ENCODE results near the gene SMC4. TPM values are rescaled to one million over a fixed set of nuclear protein-coding genes. Genes with fewer than 3 reads are reported as not detected.

Gene SMC4
- total RNA-seq, 1 donor from 2014 or later, result 179 TPM

- H3K9me3 Mint-ChIP-seq, result no peaks in the 10 kb centered on the region
- H3K4me1 Mint-ChIP-seq, result peaks cover 10% of the 10 kb centered on the region
- no peak overlapping the region for H3K27ac Mint-ChIP-seq
- no peaks in the 10 kb centered on the region for H3K36me3 Mint-ChIP-seq (ENCODE audit: low read depth)
- no peak overlapping the region for H3K4me3 Mint-ChIP-seq
- no peak for DNase-seq
- peaks cover 8% of the 10 kb centered on the region for H3K27me3 Mint-ChIP-seq
- intact Hi-C loops (cut with micrococcal nuclease), result no loop called here
These were observed 82.4 kb downstream of the SMC4 start for GRCh38 chr3:160481856-160482255.

DNA sequence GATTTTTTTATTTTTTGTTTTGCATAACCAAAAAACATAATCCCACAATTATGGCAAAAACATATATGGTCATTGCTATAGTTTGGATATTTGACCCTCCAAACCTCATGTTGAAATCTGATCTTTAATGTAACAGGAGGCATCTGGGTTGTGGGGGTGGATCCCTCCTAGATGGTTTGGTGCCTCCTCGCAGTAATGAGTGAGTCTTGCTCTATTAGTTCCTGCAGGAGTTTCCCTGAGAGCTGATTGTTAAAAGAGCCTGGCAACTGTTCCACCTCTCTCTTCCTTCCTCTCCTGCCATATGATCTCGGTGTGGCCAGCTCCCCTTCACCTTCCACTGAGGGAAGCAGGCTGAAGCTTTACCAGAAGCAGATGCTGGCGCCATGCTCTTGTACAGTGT, 83.3 kb downstream of the SMC4 start:
- Mint-ChIP-seq H3K4me3 (no peak overlapping the region), H3K4me1 (peaks cover 8% of the 10 kb centered on the region), H3K36me3 (ENCODE audit: low read depth) (no peaks in the 10 kb centered on the region), H3K27ac (no peak overlapping the region), H3K9me3 (no peaks in the 10 kb centered on the region), H3K27me3 (peaks cover 5% of the 10 kb centered on the region)
- DNase-seq, result no peak
- intact Hi-C loops (cut with micrococcal nuclease), result no loop called here

Other genes with a start within 250 kb of the SMC4 start
- 0.07 TPM in 1 of 2 replicates, not detected in the other for gene C3orf80, start 174.2 kb upstream of the SMC4 start, total RNA-seq
- 13.0 and 14.3 TPM in 2 replicates for gene IFT80, start 425 bp upstream of the SMC4 start, total RNA-seq
- gene TRIM59, start 50.1 kb downstream of the SMC4 start, total RNA-seq, result 31.8 and 35.0 TPM in 2 replicates
- gene KPNA4, start 165.9 kb downstream of the SMC4 start, total RNA-seq, result 72.5 and 75.9 TPM in 2 replicates

Data from activated CD4-positive, alpha-beta T cell treated with anti-CD3 and anti-CD28 coated beads, Interleukin-2, amount 10 ng/mL, durations not matched to agents 24 days and 14 days (primary cell).